ENCODE results near the gene PTPRG. TPM values are rescaled to one million over a fixed set of nuclear protein-coding genes. Genes with fewer than 3 reads are reported as not detected.

The PTPRG gene
- 24.6 and 26.4 TPM in 2 replicates for total RNA-seq

GRCh38 chr3:61561374-61562041 lies at the start of gene PTPRG:
TSS of gene PTPRG (plus strand) at chr3:61561571. CDS start at chr3:61562288, 717 bp downstream.

